Skin of body (tissue), 2 donors: ENCODE results near the gene NOTCH1. TPM values are rescaled to one million over a fixed set of nuclear protein-coding genes. Genes with fewer than 3 reads are reported as not detected.

Experiments used
- DNase-seq: peaks from one replicate; lab custom pipeline; 2025; lab: John Stamatoyannopoulos, UW
- total RNA-seq: library from RNA; depleted of rRNA; stranded (reverse); fragments of >200 nt; gene quantifications from one replicate; pipeline ENCODE4 v1.2.3, GENCODE V29; 2014

NOTCH1 gene
- total RNA-seq, 1 donor from 2014 or later, result 47.7 TPM

DNA sequence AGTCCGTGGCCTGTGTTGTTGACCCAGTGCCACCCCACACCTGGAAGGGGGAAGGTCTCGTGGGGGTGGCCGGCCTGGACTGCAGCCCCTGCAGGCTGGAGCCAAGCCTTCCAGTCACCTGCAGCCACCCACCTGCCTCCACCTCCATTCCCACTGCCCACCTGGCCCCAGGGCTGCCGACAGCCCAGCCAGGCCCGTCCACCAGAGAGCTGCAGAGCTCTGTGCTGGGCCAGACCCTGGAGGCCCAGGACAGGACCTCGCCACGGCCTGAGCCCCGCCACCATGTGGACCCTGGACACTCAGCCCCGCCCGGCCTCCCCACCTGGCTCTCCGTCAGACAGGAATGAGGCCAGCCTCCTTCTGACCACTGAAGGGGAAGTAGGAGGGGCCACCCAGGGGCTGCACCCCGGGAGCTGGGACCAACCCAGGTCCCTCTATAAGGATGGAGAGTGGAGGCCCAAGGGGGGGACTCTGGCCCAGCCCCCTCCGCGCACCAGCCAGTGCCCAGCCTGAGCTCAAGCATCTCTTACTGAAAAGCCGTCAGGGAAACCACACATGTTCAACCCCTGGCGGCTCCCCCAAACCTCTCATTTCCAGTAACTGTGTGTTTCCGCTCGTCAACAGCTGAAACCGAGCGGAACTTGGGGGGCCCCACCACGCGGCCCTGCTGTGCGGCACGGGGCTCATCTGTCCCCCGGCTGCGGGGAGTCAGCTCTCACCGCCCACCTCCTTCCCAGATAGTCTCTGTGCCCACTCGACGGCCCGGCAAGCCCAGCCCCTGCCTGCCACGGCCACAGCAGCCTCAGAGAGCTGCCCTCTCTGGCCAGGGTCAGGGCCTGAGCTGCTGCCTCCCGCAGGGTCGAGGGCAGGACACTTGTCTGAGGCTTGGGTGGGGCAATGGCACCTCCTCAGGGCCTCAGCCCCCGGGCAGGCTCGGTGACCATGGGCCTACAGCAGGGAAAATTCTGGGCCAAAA lies 12.8 kb downstream of the NOTCH1 start:
- DNase-seq, result no peak

DNA sequence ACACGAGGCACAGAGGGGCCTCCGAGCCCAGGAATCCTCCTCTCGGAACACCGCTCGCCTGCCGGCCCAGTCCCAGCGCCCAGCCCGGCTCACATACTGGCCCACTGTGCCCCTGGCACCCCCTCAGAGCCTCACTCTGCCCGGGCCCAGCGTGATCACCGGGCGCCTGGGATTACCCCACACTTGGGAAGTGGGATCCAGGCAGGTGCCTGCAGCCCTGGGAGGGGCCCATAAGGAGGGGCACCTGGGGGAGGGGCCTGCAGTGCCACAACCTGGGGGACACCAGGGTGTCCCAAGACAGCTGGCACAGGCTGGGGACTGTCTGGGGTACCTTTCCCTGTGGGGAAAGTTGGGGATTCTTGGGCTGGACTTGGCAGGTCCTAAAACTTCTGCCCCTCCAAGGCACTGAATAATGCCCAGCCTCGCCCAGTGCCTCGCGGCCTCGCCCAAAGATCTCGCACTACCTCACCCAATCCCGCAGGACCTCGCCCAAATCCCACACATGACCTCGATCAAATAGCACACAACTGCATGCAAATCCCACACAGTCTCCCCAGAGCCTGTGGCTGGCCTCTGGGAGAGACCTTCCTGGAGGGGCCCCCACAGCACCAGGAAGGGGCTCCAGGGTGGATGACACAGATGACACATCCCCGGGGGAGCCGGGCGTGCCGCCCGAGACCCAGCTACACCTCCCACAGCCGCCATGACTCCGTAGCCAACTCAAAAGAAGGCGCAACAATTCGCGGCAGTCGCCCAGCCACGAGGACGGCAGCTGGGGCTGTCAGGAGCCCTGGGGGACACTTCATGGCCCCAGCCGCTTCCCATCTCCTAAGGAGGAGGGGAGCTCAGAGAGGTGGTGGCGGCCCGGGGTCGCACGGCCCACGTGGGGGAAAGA lies 13.7 kb downstream of the NOTCH1 start:
- DNase-seq, result no peak

DNA sequence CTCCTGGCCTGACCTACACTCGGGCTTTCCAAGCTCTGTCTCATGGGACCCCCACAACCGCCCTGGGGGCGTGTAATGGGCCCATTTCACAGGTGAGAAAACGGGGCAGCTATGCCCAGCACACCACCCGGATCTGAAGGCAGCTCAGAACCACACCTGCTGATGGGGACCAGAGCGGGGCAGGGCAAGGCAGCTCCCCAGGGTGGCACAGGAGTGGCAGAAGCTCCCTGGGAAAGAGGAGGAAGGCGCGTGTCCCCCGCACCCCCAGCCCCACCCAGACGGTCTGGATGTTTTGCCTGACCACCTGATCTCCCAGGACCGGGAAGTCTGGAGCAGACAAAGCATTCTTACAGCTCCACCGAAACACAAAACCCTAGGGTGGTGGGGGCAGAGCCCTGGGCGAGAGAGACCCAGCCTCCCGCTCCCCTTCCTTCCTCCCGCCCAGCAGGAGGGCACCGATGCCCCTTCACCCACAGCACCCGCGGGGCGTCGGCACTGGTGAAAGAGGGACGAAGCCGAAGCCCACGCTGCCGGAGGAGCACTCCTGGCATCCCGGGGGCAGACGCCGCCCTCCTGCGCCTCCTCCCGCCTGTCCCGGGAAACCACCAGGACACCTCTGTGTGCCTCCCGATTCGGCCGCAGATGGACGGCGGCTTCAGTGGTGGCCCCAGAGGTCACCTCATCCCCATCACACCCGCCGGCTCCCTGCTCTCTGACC lies 14.5 kb downstream of the NOTCH1 start:
- DNase-seq, result no peak

DNA sequence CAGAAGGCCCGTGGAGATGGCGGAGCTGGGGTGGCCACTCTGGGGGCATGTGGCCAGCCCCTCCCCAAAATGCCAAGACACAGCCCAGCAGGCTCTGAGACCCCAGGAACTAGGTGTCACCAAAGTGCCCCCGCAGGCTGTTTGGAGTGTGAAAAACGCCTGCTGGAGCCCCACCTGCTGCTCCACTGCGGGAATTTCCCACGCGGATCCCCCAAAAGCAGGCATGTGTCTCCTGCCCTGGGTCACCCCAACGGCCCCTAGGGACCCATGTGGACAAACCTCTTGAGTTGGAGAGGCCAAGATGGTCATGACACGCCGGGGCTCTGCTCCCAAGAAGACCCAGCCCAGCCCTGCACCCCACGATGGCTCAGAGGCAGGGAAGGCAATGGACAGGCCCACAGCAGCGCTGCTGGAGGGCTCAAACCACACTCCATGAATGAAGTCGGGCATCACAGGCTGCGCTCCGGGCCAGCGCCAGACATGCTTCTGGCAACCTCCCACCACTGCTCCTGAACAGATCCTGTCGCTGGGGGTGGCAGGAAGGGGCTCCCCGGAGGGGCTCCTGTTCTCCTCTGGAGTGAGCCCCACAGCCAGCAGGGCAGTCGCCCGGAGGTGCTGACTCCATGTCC lies 15.3 kb downstream of the NOTCH1 start:
- DNase-seq, result no peak

DNA sequence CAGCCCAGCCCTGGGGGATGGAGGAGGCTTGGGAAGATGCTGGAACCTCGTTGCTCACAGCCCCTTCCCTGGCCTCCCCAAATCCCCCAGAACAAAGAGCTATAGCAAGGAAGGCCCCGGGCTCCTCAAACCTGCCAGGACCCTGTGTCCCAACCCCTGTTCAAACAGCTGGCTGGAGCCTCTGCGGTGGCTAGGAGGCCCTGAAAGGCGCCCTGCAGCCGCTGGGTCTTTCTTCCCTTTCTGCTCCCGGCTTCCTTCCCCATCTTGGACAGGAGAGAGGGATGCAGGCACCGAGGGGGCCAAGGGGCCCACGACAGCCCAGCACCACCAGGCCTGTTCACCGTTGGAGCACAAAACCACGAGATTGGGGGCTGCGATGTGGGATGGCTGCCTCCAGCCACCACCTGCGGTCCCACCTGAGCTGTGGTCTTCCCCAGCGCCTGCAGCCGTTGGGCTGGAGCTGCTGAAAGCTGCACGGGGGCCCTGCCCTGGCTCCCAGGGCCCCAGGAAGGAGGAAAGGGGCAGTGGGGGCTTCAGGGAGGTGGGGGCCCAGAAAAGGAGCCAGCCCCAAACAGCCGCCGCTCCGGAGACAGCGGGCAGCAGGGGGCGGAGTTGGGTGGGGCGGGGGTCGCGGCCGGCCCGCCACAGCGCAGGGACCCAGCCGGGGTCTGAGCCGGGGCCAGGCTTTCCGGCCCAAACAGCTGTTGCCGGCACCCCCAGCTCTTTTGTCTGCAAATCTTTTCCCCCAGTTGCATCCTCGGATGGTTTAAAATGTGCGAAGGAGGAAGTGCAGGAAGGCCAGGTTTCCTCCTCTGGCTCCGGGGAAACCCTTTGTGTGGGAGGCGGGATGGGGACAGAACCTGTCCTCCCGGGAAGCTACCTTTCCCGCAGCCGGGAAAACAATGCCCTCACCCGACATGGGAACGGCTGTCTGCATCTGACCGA lies 16.1 kb downstream of the NOTCH1 start:
- DNase-seq, result no peak

DNA sequence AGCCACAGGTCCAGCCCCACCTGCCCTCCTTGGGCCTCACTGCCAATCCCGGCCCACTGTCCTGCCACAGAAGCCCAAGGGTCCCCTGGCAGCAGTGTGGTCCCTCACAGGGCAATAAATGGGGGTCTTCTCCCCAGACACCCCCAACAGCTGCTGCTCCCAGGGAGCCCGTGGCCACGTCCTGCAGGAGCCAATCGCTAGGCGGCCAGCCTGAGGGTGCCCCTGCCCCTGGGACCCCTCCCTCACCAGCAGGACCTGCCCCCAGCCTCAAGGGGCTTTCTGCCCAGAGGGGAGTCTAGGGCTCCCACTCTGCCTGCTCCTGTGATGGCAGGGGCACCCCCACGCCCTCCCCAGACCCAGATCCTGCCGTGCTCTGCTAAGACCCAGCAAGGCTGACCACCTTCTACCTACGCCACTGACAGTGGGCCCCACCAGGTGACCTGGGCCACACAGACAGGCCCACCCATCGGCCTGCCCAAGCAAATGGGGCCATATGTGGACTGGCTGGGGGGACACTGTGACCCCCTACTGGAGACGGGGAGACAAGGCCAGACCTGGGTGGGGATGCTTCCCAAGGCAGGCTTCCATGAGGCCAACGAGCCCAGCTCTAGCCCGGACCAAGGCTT lies 17.0 kb downstream of the NOTCH1 start:
- no peak for DNase-seq

DNA sequence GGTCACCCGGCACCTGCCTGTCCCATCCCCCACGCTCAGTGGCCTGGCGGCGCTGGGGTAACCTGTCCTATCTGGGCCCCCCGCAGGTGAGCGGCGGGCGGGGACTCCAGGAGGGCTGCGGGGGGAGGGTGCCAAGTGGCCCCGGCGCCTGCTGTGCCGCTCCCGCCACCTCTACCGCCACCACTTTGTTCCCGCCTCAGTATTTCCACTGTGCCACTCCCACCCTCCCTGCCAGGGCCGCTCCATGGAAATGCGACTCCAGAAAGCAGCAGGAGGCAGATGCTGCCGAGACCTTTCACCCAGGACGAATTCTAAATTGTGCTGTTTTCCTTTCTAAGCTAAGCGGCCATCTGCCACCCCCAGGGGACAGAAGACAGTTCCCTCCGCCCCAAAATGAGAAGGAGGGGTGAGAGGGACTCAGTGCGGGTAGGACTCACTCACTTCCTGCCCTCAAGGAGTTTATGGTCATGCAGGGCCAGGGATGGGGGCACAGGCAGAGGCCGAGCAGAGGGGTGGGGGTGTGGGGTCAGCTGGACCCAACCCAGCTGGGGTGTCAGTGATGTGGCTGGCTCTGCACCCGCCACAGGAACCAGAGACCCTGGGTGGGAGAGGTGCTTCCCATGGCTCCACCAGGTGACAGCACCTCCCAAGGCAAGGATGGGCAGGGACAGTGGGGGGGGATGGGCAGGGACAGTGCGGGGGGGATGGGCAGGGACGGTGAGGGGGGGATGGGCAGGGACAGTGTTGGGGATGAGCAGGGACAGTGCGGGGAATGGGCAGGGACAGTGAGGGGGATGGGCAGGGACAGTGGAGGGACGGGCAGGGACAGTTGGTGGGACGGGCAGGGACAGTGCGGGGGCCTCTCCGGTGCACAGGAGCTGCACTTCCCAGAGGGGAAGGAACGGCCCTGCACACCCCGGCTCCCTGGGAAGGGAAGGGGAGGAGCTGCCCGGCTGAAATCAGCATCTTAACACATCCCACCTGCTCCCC lies 17.8 kb downstream of the NOTCH1 start:
- peak; percentile 27 for DNase-seq

DNA sequence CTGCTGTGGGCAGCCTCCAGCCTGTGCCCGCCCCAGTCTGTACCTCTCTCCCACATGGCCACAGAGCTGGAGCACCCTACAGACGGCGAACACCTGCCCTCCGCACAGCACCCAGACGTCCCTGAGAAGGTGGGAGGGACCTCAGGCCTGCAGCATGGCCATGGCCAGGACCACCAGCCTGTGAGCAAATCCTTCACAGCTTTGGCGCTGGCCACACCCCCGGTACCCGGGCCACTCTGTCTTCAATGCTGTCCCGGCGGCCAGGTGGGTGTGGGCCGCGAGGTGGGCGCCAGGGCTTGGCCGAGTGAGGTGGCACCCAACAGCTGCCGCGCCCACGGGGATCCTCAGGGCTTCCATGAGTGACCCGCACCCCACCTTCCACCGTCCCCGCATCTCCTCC lies 18.7 kb downstream of the NOTCH1 start:
- no peak for DNase-seq

DNA sequence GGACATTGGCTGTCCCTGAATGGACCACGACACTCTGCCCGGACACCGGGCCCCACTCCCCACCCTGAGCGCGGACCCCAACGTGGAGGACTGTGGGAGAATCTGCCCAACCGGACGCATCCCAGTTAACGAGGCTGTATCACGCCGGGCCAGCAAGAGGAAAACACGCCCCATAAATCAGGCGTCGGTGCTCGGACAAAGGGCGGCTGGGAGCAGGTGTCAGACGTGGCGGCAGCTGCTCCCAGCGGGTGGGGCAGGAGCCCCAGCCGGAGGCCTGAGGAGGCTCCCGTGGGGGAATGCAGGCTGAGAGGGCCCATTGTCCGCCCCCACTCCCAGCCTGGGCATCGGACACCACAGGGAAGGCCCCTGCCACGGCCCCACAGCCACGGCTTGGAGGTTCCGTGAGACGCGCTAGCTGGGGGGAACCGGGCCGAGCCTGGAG lies 19.2 kb downstream of the NOTCH1 start:
- no peak for DNase-seq

DNA sequence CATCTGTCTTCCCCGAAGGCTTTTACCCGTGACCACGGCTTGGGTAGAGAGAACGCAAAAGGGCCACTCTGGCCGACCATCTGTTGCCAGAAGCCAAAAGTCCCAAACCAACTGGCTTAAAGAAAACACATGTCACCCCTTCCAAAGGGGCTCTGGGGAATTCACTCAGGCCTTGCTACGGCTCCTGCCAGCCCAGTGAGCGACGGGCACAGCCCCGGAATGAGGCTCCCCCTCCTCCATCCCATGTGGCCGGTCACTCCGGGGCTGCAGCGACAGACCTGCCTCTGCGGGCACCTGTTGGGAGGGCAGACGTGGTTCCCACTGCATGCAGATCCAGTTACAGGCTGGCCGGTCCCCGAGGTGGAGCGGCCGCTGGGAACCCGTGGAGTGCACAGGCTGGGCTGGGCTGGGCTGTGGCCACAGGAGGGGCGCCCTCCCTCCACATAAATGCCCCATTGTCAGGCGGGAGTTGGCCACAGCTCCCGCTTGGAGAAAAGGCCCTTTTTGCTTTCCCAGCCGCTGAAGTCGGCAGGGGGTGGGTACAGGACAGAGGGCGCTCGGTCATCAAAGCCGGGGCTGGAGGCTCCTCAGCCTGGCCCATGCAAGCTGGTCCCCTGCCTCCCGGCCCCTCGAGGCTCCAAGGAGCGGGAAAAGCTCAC lies 19.9 kb downstream of the NOTCH1 start:
- no peak for DNase-seq

DNA sequence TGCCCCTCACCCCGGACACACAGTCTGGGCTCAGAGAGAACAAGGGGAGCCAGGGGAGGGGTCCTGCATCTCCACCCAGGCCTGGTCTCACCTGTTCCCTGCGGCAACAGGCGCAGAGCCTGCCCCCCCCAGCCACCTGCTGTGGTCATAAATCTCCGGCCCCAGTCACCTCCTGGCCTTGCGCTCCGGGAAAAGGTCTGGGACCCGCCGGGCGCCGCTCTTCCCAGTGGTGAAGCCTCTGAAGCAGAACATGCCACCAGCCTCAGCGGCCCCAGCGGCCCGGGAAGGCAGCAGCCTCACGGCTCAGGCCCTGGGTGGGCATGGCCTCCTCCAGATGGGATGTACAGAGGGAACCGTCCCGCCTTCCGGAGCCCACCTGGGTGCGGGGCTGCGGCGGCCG lies 20.6 kb downstream of the NOTCH1 start:
- no peak for DNase-seq

DNA sequence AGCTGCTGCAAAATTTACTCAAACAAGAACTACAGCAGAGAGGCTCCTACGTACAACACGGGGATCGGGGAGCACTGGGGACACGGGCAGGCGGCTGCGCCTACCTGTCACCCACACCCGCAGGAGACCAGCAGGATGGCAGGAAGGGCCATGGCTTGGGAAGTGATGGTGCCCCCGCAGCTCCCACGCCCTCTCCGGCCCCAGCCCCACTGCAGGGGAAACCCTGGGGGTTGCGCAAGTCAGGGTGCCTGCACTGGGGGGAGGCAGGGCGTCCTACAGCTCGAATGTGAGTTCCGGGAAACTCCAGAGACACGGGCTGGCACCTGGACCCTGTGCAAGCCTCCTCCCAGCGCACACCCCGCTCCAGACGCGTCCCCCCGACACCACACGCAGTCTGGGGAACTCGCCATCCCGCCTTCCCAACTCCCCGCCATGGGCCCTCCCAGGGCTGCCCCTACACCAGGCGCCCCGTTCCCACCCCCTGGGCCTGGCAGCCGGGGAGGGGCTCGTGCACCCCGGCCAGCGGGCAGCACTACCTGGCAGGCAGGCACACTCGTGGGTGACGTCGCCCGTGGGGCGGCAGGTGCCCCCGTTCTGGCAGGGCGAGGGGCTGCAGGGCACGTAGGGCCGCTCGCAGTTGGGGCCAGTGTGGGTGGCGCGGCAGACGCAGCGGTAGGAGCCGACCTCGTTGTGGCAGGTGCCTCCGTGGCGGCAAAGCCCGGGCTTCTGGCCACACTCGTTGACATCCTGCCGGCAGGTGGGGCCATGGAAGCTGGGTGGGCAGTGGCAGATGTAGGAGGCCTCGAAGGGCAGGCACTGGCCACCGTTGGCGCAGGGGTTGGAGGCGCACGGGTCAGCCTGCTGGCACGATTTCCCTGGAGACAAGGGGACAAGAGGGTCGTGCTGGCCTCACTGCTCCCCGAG lies 23.3 kb downstream of the NOTCH1 start:
- DNase-seq, result no peak

DNA sequence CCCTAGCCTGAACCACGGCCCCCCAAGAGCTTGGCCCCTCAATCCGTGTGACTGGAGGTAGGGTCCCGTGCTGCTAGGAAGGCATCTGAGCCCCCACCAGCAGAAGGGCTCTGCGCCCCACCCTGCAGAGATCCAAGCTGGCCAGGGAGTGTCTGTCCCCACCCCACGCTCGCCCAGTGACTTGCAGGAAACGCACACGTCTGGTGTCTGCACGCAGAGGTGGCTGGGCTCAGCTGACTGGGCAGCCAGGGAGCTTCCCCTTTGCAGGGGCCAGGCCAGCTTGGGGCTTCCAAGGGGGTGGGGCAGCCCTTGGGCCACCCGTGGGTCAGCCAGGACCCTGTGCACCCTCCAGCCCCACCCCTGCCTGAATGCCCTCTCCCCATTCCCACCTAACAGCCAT lies 24.3 kb downstream of the NOTCH1 start:
- no peak for DNase-seq

DNA sequence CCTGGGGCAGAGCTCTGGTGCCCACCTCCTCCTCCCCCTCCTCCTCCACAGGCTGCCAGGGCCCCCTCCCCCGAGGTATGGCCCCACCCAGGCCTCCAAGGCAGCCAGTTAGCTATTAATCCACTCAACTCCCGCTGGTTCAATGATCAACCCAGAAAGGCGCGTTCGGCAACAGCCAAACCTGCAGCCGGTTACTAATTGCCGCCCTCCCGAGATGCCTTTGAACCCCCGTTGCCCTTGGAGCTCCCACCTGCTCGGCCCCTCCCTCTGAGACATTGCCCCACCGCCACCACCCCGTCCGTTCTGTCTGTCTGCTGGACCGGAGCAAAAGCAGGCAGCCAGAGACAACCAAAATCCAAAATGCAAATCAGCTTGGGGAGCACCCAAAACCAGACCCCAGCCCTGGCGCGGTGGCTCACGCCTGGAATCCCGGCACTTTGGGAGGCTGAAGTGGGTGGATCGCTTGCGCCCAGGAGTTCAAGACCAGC lies 25.8 kb downstream of the NOTCH1 start:
- DNase-seq, result no peak

DNA sequence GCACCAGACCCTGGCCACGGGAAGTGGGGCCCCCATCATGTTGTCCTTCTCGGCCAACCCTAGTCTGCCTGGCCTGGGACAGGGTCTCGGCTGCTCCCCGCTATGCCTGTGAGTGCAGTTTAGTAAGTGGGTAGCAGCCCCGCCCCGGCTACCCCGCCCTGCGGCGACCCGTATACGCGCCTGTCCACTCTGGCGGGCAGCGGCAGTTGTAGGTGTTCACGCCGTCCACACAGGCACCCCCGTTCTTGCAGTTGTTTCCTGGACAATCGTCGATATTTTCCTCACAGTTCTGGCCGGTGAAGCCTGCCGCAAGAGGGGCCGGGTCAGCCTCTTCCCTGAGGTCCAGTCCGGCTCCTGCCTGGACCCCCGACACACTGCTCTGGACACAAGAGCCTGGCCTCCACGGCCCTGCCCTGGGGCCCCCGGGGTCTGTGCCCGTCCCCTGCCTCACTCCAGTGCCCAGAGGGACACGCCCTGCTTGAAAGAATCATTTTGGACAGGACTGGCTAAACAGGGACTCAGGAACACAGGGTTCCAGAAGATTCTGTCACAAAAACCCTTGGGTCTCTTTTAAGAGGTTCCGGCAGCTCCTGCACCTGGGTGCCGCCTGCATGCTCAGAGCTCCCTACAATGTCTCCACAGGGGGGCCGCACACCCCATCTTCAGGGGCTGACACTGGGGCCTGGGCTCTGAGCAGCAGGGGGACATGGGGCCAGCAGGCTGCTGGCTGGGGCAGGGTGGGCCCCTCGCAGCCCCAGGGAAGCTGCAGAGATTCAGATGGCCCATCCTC lies 26.4 kb downstream of the NOTCH1 start:
- DNase-seq, result no peak

DNA sequence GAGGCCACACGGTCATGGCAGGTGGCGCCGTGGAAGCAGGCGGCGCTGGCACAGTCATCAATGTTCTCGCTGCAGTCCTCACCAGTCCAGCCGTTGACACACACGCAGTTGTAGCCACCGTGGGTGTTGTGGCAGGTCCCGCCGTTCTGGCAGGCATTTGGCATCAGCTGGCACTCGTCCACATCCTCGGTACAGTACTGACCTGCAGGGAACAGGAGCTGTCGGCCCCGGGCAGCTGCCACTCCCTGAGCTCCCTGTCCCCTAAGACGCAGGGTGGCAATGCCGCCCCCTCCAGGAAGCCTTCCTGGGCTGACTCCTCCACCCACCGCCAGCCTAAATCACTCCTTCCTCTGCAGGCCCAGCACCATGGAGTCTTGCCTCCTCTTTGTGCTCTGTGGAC lies 27.2 kb downstream of the NOTCH1 start:
- DNase-seq, result no peak
